Lung microvascular endothelial cell (primary cell): ENCODE results near the gene TNK1. TPM values are rescaled to one million over a fixed set of nuclear protein-coding genes. Genes with fewer than 3 reads are reported as not detected.
A peak's percentile ranks its signal among the peaks of the same experiment; 100 is the strongest.
"Not testable (repeated sequence)": the region's sequence is repeated elsewhere in the genome, so short reads cannot be mapped to it uniquely, and the experiment has no call there.

ENCODE experiments used
- DNase-seq, 2 donors: peaks; one replicate each; pipeline versions ENCODE4 v3.0.0 to v3.0.0-alpha.2; 2010; ENCODE audit warnings: low read depth in 2 of 2
- total RNA-seq: library from RNA; depleted of rRNA; stranded (reverse); fragments of >200 nt; gene quantifications from 2 replicates; pipeline ENCODE4 v1.2.1, GENCODE V29; 2014

The TNK1 gene
- total RNA-seq, 1 donor from 2014 or later = 1.8 TPM

- no peak for DNase-seq
Observed at GRCh38 chr17:7355053-7355452, 25.8 kb upstream of the TNK1 start, which contains the start of gene TMEM95. TMEM95 (plus strand) TSS chr17:7355156; CDS start chr17:7355205, 49 bp downstream.

- no peak for DNase-seq
Observed at GRCh38 chr17:7355573-7355972, 25.3 kb upstream of the TNK1 start.

GRCh38 chr17:7356072-7356549 lies 24.8 kb upstream of the TNK1 start:
- peak; percentile 73 to 87 for DNase-seq

- DNase-seq = no peak
Observed at GRCh38 chr17:7356756-7357155, 24.1 kb upstream of the TNK1 start.

- DNase-seq = no peak
Observed at GRCh38 chr17:7357381-7357780, 23.5 kb upstream of the TNK1 start.

- no peak for DNase-seq
Observed at GRCh38 chr17:7361906-7362305, 19.0 kb upstream of the TNK1 start.

- DNase-seq = no peak
Observed at GRCh38 chr17:7363311-7363710, 17.6 kb upstream of the TNK1 start.

- DNase-seq = not testable (repeated sequence)
Observed at GRCh38 chr17:7365963-7366362, 14.9 kb upstream of the TNK1 start.

GRCh38 chr17:7367083-7367482 lies 13.8 kb upstream of the TNK1 start:
- no peak for DNase-seq

GRCh38 chr17:7367918-7368598 lies 12.8 kb upstream of the TNK1 start:
- no peak for DNase-seq

- not testable (repeated sequence) for DNase-seq
Observed at GRCh38 chr17:7368599-7368994, 12.3 kb upstream of the TNK1 start.

- DNase-seq = no peak
Observed at GRCh38 chr17:7369825-7370224, 11.1 kb upstream of the TNK1 start.

- no peak for DNase-seq
Observed at GRCh38 chr17:7370853-7371252, 10.0 kb upstream of the TNK1 start.

- no peak for DNase-seq
Observed at GRCh38 chr17:7374353-7374752, 6.5 kb upstream of the TNK1 start.

GRCh38 chr17:7379134-7379533 lies 1.8 kb upstream of the TNK1 start:
- no peak for DNase-seq

GRCh38 chr17:7380321-7380720 lies 568 bp upstream of the TNK1 start:
- peak in 1 of 2 donors; percentile 41 for DNase-seq

- DNase-seq = no peak
Observed at GRCh38 chr17:7382901-7383300, 2.0 kb downstream of the TNK1 start.

- no peak for DNase-seq
Observed at GRCh38 chr17:7383371-7383741, 2.5 kb downstream of the TNK1 start.

GRCh38 chr17:7383742-7384488 lies 3.0 kb downstream of the TNK1 start:
- DNase-seq = peak in 1 of 2 donors; percentile 50

GRCh38 chr17:7384489-7385081 lies 3.7 kb downstream of the TNK1 start:
- no peak for DNase-seq

- no peak for DNase-seq
Observed at GRCh38 chr17:7388856-7389255, 8.0 kb downstream of the TNK1 start.
